Ectodermal cell (in vitro differentiated cells): ENCODE measurements around the gene ATP5IF1.

Experiments
- H3K27ac ChIP-seq: 2 replicates; pipeline ENCODE4 v1.7.0; 2013; ENCODE audit warnings: mild to moderate bottlenecking, low read depth, low read length; ENCODE audit not compliant: insufficient read depth, poor library complexity, severe bottlenecking
- H3K27me3 ChIP-seq: 2 replicates; pipeline ENCODE4 v1.7.0; 2013; ENCODE audit warnings: mild to moderate bottlenecking, low read length; ENCODE audit not compliant: insufficient read depth, control insufficient read depth, poor library complexity, severe bottlenecking
- H3K36me3 ChIP-seq: one replicate; pipeline ENCODE4 v1.7.0; 2013; ENCODE audit warnings: low read length; ENCODE audit not compliant: control insufficient read depth, insufficient read depth
- H3K4me1 ChIP-seq: one replicate; pipeline ENCODE4 v1.7.0; 2013; ENCODE audit warnings: low read length; ENCODE audit not compliant: control insufficient read depth, insufficient read depth
- H3K4me3 ChIP-seq: 2 replicates; pipeline ENCODE4 v1.7.0; 2013; ENCODE audit warnings: low read depth, low read length, control low read depth; ENCODE audit not compliant: insufficient read depth
- H3K9me3 ChIP-seq: 2 replicates; pipeline ENCODE4 v1.7.0; 2013; ENCODE audit warnings: mild to moderate bottlenecking, low read length, moderate library complexity; ENCODE audit not compliant: control insufficient read depth
- WGBS, 2 experiments: methylation state at CpG; one replicate each; pipeline ENCODE4 v1.1.7; 2013; ENCODE audit warnings: missing lambda C conversion rate in 2 of 2; 5-methylcytosine and 5-hydroxymethylcytosine counted together

ATP5IF1 gene

GRCh38 chr1:28236656-28237322 is 865 bp downstream of the ATP5IF1 start:
- peaks cover 5% of the 10 kb centered on the region for H3K36me3 ChIP-seq
- H3K4me1 ChIP-seq: peaks cover 6% of the 10 kb centered on the region
- H3K27ac ChIP-seq: no peak overlapping the region
- H3K27me3 ChIP-seq: no peaks in the 10 kb centered on the region
- no peaks in the 10 kb centered on the region for H3K9me3 ChIP-seq
- peak overlapping the region; percentile 97 for H3K4me3 ChIP-seq
- WGBS, 2 experiments: 11 to 14% methylated on average over 20 of the region's 20 CpGs

- Histone ChIP-seq H3K4me1 (peaks cover 6% of the 10 kb centered on the region), H3K9me3 (no peaks in the 10 kb centered on the region), H3K36me3 (peaks cover 5% of the 10 kb centered on the region), H3K4me3 (no peak overlapping the region), H3K27ac (no peak overlapping the region), H3K27me3 (no peaks in the 10 kb centered on the region)
- WGBS, 2 experiments: 79 to 86% methylated on average over 2 of the region's 2 CpGs
Measured at GRCh38 chr1:28239004-28239403, 3.1 kb downstream of the ATP5IF1 start.

GRCh38 chr1:28240024-28240423 is 4.1 kb downstream of the ATP5IF1 start:
- Histone ChIP-seq H3K4me3 (no peak overlapping the region), H3K36me3 (peaks cover 5% of the 10 kb centered on the region), H3K9me3 (no peaks in the 10 kb centered on the region), H3K27me3 (no peaks in the 10 kb centered on the region), H3K27ac (no peak overlapping the region), H3K4me1 (peaks cover 6% of the 10 kb centered on the region)
- 92 to 96% methylated on average over 4 of the region's 4 CpGs for WGBS, 2 experiments

- Histone ChIP-seq H3K36me3 (peaks cover 5% of the 10 kb centered on the region), H3K27me3 (no peaks in the 10 kb centered on the region), H3K4me3 (no peak overlapping the region), H3K4me1 (peaks cover 6% of the 10 kb centered on the region), H3K9me3 (no peaks in the 10 kb centered on the region), H3K27ac (no peak overlapping the region)
- 92 to 95% methylated on average over 9 of the region's 10 CpGs for WGBS, 2 experiments
Measured at GRCh38 chr1:28241638-28242241, 5.8 kb downstream of the ATP5IF1 start.

- WGBS, 2 experiments: 91 to 95% methylated on average over 2 of the region's 2 CpGs
Measured at GRCh38 chr1:28243685-28244311, 7.9 kb downstream of the ATP5IF1 start.

GRCh38 chr1:28244549-28245251 is 8.8 kb downstream of the ATP5IF1 start:
- 94 to 97% methylated on average over 13 of the region's 13 CpGs for WGBS, 2 experiments
- no peak overlapping the region for H3K4me3 ChIP-seq
- H3K4me1 ChIP-seq: peaks cover 19% of the 10 kb centered on the region
- no peaks in the 10 kb centered on the region for H3K9me3 ChIP-seq
- no peaks in the 10 kb centered on the region for H3K27me3 ChIP-seq
- H3K36me3 ChIP-seq: no peaks in the 10 kb centered on the region
- H3K27ac ChIP-seq: no peak overlapping the region

More at GRCh38 chr1:28243685-28244311, 7.9 kb downstream of the ATP5IF1 start:
- H3K36me3 ChIP-seq: no peaks in the 10 kb centered on the region
- no peaks in the 10 kb centered on the region for H3K27me3 ChIP-seq
- no peak overlapping the region for H3K27ac ChIP-seq
- H3K9me3 ChIP-seq: no peaks in the 10 kb centered on the region
- H3K4me3 ChIP-seq: no peak overlapping the region
- peaks cover 14% of the 10 kb centered on the region for H3K4me1 ChIP-seq

GRCh38 chr1:28246427-28246832 is 10.5 kb downstream of the ATP5IF1 start:
- WGBS, 2 experiments: 71 to 81% methylated on average over 10 to 11 of the region's 11 CpGs
- Histone ChIP-seq H3K9me3 (no peaks in the 10 kb centered on the region), H3K4me3 (peak overlapping the region; percentile 41), H3K27me3 (no peaks in the 10 kb centered on the region), H3K4me1 (peaks cover 19% of the 10 kb centered on the region), H3K36me3 (no peaks in the 10 kb centered on the region), H3K27ac (no peak overlapping the region)

- H3K27me3 ChIP-seq: no peaks in the 10 kb centered on the region
- peaks cover 19% of the 10 kb centered on the region for H3K4me1 ChIP-seq
- WGBS, 2 experiments: 83 to 88% methylated on average over 11 of the region's 11 CpGs
- H3K36me3 ChIP-seq: no peaks in the 10 kb centered on the region
- no peaks in the 10 kb centered on the region for H3K9me3 ChIP-seq
- H3K27ac ChIP-seq: peak overlapping the region; percentile 69
- H3K4me3 ChIP-seq: no peak overlapping the region
Measured at GRCh38 chr1:28247612-28248272, 11.8 kb downstream of the ATP5IF1 start.

GRCh38 chr1:28248273-28249012 is 12.5 kb downstream of the ATP5IF1 start:
- H3K4me3 ChIP-seq: no peak overlapping the region

More at GRCh38 chr1:28248273-28249012, 12.5 kb downstream of the ATP5IF1 start:
- Histone ChIP-seq H3K4me1 (peaks cover 19% of the 10 kb centered on the region), H3K27me3 (no peaks in the 10 kb centered on the region), H3K36me3 (no peaks in the 10 kb centered on the region), H3K27ac (peak overlapping the region; percentile 69), H3K9me3 (no peaks in the 10 kb centered on the region)
- 11 to 16% methylated on average over 12 of the region's 12 CpGs for WGBS, 2 experiments
